GM23248 (cell line): Measurements from ENCODE around the gene CNTN1.

Experiments used
- EZH2 ChIP-seq: fragments of 200-600 bp; sonication (generic); IDR thresholded peaks from 2 replicates; pipeline ENCODE4 v1.6.1; 2018; ENCODE audit warnings: antibody characterized with exemption, mild to moderate bottlenecking; ENCODE audit not compliant: insufficient read depth, poor library complexity, severe bottlenecking
- EZH2phosphoT487 ChIP-seq: fragments of 200-600 bp; sonication (generic); IDR thresholded peaks from 2 replicates; pipeline ENCODE4 v1.6.1; 2018; ENCODE audit warnings: antibody characterized with exemption, moderate library complexity, mild to moderate bottlenecking, low read depth; ENCODE audit not compliant: insufficient read depth

DNA sequence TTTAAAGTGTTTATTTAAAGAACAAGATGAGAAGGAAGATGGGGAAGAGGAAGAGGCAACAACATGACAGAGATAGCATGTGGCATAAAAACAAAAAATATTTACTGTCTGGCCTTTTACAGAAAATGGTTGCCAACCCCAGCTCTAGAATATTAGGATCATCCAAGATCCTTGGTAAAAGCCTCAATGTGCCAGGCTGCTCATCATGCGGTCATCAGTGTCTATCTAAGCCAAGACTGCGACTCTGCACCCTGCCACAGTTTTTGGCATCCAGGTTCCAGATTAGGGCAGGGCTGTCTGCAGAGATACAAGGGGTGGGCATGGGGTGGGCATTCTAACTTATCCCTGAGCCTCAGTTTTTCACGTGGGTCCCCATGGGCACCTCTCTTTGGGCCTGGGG, 46.9 kb upstream of the CNTN1 start:
- TF ChIP-seq EZH2 (no peak), EZH2phosphoT487 (no peak)
